Left lung (tissue), 10 donors: ENCODE results near the gene SLC33A1. TPM values are rescaled to one million over a fixed set of nuclear protein-coding genes. Genes with fewer than 3 reads are reported as not detected.

ENCODE experiments used
- ATAC-seq: fragments of 200-7000 bp; cut with Tn5 transposase; one replicate; pipeline ENCODE4 v1.9.1; 2020; ENCODE audit warnings: moderate library complexity
- DNase-seq, 4 donors: peaks; one replicate each; pipeline ENCODE4 v3.0.0-alpha.2; 2013 to 2020
- H3K27ac ChIP-seq, 2 donors: fragments of 200-600 bp; sonication (generic) in 1 of 2; one replicate each; pipeline versions ENCODE4 v1.5.0 to v1.8.0; 2020 to 2021
- H3K27me3 ChIP-seq, 2 donors: fragments of 200-600 bp; sonication (generic) in 1 of 2; one replicate each; pipeline versions ENCODE4 v1.5.0 to v1.8.0; 2020 to 2021
- H3K36me3 ChIP-seq, 2 donors: fragments of 200-600 bp; sonication (generic) in 1 of 2; one replicate each; pipeline versions ENCODE4 v1.5.0 to v1.8.0; 2020 to 2021
- H3K4me1 ChIP-seq, 2 donors: fragments of 200-600 bp; one replicate each; pipeline ENCODE4 v1.8.0; 2021
- H3K4me3 ChIP-seq, 2 donors: fragments of 200-600 bp; sonication (generic) in 1 of 2; one replicate each; pipeline versions ENCODE4 v1.5.0 to v1.8.0; 2020 to 2021; ENCODE audit warnings: mild to moderate bottlenecking in 1 of 2
- H3K9me3 ChIP-seq, 2 donors: fragments of 200-600 bp; sonication (generic) in 1 of 2; one replicate each; pipeline versions ENCODE4 v1.5.0 to v1.8.0; 2020 to 2021
- CTCF ChIP-seq, 2 donors: fragments of 200-600 bp; sonication (generic) in 1 of 2; IDR thresholded peaks; one replicate each; pipeline versions ENCODE4 v1.5.0 to v1.8.0; 2021; ENCODE audit warnings: antibody characterized with exemption in 2 of 2
- intact Hi-C, 2 donors: fragments of 100-400 bp; cut with DNase I; formaldehyde crosslinking; loops; one replicate each; pipeline versions ENCODE4 v1.11.2 to v1.14.2; 2022
- polyA plus RNA-seq, 6 donors: library from polyadenylated mRNA; unstranded; fragments of 120-200 nt; gene quantifications; one replicate each; pipeline ENCODE4 v1.2.1, GENCODE V29; 2013; ENCODE audit not compliant: insufficient read length in 6 of 6
- total RNA-seq, 2 donors: library from RNA; stranded (reverse); fragmentation: NEBNext Ultra II Directional; extraction: Animal tissue kit (Norgen Biotek cat#: 25700); gene quantifications; one replicate each; pipeline ENCODE4 v1.2.1, GENCODE V29; 2021
- donor health status: DM: no; HTN: yes; CAD: no.
- donor health status: DM: no; HTN: no; CAD: no.

Gene SLC33A1
- total and polyA plus RNA-seq, 8 donors: 29.0 to 48.9 (median 36.1) TPM

GRCh38 chr3:155771126-155771525 lies 83.1 kb downstream of the SLC33A1 start:
- Histone ChIP-seq H3K27ac (no peak overlapping the region), H3K36me3 (peaks cover 0 to 8% of the 10 kb centered on the region in 2 donors), H3K9me3 (peaks cover 0 to 11% of the 10 kb centered on the region in 2 donors), H3K27me3 (no peaks in the 10 kb centered on the region), H3K4me1 (no peaks in the 10 kb centered on the region), H3K4me3 (no peak overlapping the region)
- TF ChIP-seq CTCF (IDR thresholded peaks at IDR 0.05): no peak
- ATAC-seq (no peak), DNase-seq (no peak)
- intact Hi-C loops: no loop called here

Other genes with a start within 250 kb of the SLC33A1 start
- 1 to 10 TPM; 8.5 to 9.6 TPM for gene PLCH1, start 109.4 kb downstream of the SLC33A1 start, total RNA-seq
- gene PLCH1, start 109.4 kb downstream of the SLC33A1 start, polyA plus RNA-seq: 10 to 100 TPM; 14.8 to 33.8 (median 24.1) TPM
- gene C3orf33, start 48.1 kb downstream of the SLC33A1 start, total RNA-seq: 1 to 10 TPM; 2.6 to 4.8 TPM
- gene C3orf33, start 48.1 kb downstream of the SLC33A1 start, polyA plus RNA-seq: 1 to 10 TPM; 6.3 to 9.9 (median 7.4) TPM
- gene GMPS, start 16.2 kb upstream of the SLC33A1 start, total RNA-seq: 10 to 100 TPM; 46.0 to 48.2 TPM
- 10 to 100 TPM; 51.9 to 72.3 (median 62.8) TPM for gene GMPS, start 16.2 kb upstream of the SLC33A1 start, polyA plus RNA-seq